ENCODE measurements around the gene MLIP.

MLIP gene

GRCh38 chr6:54308986-54309315 is 197.7 kb downstream of the MLIP start:
- no peak overlapping the region for H3K4me3 ChIP-seq (ENCODE audit: low read depth, low read length)
- no peak for DNase-seq (ENCODE audit: low read depth)
- TF ChIP-seq, protein P1, sequence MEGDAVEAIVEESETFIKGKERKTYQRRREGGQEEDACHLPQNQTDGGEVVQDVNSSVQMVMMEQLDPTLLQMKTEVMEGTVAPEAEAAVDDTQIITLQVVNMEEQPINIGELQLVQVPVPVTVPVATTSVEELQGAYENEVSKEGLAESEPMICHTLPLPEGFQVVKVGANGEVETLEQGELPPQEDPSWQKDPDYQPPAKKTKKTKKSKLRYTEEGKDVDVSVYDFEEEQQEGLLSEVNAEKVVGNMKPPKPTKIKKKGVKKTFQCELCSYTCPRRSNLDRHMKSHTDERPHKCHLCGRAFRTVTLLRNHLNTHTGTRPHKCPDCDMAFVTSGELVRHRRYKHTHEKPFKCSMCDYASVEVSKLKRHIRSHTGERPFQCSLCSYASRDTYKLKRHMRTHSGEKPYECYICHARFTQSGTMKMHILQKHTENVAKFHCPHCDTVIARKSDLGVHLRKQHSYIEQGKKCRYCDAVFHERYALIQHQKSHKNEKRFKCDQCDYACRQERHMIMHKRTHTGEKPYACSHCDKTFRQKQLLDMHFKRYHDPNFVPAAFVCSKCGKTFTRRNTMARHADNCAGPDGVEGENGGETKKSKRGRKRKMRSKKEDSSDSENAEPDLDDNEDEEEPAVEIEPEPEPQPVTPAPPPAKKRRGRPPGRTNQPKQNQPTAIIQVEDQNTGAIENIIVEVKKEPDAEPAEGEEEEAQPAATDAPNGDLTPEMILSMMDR (conservative IDR thresholded peaks at IDR 0.05; ENCODE audit: low read depth, low read length) = no peak

GRCh38 chr6:54310377-54311152 is 199.3 kb downstream of the MLIP start:
- TF ChIP-seq, protein P1 (conservative IDR thresholded peaks at IDR 0.05; ENCODE audit: low read depth, low read length) = no peak
- H3K4me3 ChIP-seq (ENCODE audit: low read depth, low read length) = no peak overlapping the region
- DNase-seq (ENCODE audit: low read depth) = no peak

- H3K4me3 ChIP-seq (ENCODE audit: low read depth, low read length) = no peak overlapping the region
- TF ChIP-seq, protein P1 (conservative IDR thresholded peaks at IDR 0.05; ENCODE audit: low read depth, low read length) = no peak
- DNase-seq (ENCODE audit: low read depth) = no peak
Observed at GRCh38 chr6:54315656-54316055, 204.4 kb downstream of the MLIP start.
